Subcutaneous adipose tissue (tissue), 4 donors: ENCODE results near the gene IFT74. TPM values are rescaled to one million over a fixed set of nuclear protein-coding genes. Genes with fewer than 3 reads are reported as not detected.

ENCODE experiments used
- total RNA-seq, 4 donors: library from RNA; depleted of rRNA; stranded (reverse); fragments of >200 nt; gene quantifications; one replicate each; pipeline ENCODE4 v1.1.0, GENCODE V29; 2016
- TF ChIP-seq, protein P1 (sequence below): fragments of 450-650 bp; IDR thresholded peaks from one replicate; pipeline ENCODE4 v1.5.1; 2016; ENCODE audit warnings: low read depth, mild to moderate bottlenecking, control low read depth, antibody characterized with exemption, moderate library complexity

The IFT74 gene
- total RNA-seq, 4 donors from 2014 or later = 13.2 to 15.0 (median 13.9) TPM

DNA sequence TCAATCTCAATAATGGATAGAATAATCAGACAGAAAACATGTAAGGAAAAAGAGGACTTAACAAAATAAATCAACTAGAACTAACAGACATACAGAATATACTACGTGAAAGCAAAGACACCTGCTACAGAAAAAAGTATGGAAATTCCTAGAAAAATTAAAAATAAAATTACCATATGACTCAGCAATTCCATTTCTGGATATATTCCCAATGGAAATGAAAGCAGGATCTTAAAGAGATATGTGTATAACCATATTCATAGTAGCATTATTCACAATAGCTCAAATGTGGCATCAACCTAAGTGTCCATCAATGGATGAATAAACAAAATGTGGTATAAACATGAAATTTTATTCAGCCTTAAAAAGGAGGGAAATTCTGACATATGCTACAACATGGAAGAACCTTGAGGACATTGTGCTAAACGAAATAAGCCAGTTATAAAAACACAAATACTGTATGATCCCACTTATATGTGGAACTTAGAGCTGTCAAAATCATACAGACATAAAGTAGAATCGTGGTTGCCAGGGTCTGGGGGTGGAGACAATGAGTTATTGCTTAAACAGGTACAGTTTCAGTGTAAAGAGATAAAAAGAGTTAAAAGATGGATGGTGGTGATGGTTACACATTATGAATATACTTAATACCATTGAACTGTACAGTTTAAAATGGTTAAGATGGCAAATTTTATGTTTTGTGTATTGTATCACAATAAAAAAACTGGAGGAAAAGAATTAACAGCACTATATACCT lies 16.1 kb upstream of the IFT74 start:
- TF ChIP-seq, protein P1, sequence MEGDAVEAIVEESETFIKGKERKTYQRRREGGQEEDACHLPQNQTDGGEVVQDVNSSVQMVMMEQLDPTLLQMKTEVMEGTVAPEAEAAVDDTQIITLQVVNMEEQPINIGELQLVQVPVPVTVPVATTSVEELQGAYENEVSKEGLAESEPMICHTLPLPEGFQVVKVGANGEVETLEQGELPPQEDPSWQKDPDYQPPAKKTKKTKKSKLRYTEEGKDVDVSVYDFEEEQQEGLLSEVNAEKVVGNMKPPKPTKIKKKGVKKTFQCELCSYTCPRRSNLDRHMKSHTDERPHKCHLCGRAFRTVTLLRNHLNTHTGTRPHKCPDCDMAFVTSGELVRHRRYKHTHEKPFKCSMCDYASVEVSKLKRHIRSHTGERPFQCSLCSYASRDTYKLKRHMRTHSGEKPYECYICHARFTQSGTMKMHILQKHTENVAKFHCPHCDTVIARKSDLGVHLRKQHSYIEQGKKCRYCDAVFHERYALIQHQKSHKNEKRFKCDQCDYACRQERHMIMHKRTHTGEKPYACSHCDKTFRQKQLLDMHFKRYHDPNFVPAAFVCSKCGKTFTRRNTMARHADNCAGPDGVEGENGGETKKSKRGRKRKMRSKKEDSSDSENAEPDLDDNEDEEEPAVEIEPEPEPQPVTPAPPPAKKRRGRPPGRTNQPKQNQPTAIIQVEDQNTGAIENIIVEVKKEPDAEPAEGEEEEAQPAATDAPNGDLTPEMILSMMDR = no peak

DNA sequence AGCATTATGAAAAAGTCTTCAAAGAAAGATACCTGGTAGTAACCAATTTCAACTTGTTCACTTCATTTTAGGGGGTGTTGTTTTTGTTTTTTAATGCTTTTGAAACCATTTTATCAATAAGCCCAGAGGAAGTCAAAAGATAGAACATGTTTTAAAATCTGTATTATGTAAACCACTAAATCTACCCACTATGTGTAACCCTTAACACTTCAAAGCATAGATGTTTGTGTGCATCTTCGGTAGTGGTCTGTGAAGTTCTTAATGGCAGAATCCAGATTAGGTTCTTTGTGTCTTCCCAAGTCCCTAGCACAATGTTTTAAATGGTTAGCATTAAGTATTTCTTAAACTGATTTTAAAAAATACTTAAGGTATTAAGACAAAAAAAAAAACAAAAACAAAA lies 15.4 kb upstream of the IFT74 start:
- TF ChIP-seq, protein P1 = no peak

DNA sequence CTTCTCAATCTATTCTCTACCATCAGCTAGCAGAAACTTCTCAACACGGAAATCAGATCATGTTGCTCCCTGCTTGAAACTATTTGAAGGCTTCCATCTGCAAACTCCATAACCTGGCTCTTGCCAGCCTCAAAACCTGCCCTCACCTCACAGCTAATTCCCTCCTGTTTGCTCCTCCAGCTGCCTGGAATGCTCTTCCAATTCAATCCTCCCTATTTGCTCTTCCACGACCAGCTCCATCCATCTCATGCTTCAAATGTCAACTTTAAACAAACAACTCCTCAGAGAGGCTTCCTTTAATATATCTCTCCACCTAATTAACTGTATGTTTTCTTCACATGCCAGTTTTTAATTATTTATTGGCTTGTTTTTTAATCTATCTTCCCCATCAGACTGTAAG lies 10.6 kb upstream of the IFT74 start:
- TF ChIP-seq, protein P1 = no peak

DNA sequence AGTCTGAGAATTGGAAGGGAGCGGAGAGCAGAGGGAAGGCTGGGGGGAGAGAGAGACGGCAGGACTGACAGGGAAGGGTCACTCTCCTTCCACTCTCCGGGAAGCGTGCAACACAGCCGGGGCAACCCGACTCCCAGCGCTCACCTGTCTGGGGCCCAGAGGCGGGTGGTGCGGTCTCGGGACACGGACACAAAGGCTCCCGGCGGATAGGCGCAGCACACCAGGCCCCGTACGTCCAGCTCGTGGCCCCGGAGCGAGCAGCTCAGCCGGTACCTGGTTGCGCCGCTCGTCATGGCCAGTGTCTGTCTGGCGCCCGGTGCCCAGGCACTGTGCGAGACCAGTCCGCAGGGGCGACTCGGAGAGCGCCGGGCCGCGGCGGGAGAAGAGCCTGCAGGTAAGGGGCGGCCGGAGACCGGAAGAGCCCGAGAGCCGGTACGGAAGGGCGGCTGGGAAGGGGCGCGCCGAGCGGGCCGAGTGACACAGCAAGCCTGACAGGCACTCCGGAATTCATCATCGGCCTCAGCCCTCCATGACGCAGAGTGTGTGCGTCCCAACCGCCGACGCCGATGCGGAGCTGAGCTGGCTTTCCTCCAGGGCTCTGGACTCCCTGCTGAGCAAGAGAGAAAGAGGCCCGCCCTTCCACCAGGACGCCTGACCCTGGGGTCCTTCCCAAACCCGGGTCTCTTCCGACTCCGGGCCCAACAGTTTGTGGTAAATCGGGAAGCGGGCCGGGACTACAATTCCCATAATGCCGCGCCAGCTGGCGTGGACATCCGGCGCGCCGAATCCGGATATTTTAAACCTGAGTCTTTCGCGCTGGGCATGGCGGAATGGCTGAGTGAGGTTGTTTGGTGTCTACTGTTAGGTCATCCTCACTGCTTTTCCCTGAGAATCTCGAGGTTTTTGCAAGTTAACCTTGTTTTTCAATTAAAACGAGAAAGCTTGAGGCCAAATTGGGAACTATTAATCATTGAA lies 9.2 kb upstream of the IFT74 start, which contains the start of gene PLAA:
TSS of gene PLAA (minus strand) at position 490 of the 975 bp plus-strand sequence. CDS start at position 293, 197 bp downstream.
- TF ChIP-seq, protein P1 = no peak

- TF ChIP-seq, protein P1 = no peak
These were observed 8.5 kb upstream of the IFT74 start for GRCh38 chr9:26947736-26948135.

- TF ChIP-seq, protein P1 = no peak
These were observed 6.6 kb upstream of the IFT74 start for GRCh38 chr9:26949637-26950069.

- TF ChIP-seq, protein P1 = no peak
These were observed 5.7 kb upstream of the IFT74 start for GRCh38 chr9:26950521-26950920.
